ENCODE results near the gene MTM1. TPM values are rescaled to one million over a fixed set of nuclear protein-coding genes. Genes with fewer than 3 reads are reported as not detected.

The MTM1 gene
- total RNA-seq, 2 experiments from 2014 or later, result 36.5 to 50.6 TPM

DNA sequence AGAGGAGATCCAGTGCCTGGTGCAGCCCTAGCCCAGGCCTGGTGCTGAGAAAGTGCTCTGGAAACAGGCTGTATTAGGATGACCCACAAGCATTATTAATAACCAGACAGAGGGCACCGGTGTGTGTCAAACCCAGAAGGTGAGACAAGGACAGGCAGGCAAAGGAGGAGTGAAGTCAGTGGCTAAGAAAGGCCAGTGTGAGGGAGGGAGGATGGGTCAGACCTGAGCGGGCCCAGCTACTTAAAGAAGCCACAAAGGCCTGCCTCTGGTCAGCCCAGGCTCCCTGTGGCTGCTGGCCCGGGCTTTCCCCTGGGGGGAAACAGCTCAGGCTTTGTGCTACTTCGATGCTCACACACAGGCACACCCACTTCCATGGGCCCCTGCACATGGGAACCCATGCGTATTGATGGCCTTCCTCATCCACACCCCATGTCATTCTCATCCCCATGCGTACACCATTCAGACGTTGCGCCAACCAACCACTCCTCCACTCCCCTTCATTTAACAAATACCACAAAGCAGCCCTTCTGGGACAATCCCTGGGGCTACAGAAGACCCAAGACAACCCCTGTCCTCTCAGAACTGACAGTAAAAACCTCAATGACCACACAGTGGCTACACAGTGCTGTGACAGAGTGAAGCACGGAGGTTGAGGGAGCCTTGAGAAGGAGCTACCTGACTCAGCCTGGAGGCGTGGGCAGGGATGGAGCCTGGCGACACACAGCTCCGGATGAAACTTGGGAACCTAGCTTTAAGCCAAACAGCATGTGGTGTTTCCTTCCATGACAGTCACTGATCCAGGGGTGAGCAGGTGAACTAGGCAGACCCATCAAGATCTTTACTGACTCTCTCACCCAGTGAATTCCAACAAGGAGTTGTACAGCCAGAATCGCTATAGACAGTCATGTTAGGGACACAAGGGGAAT is 24.9 kb upstream of the MTM1 start:
- H3K9me3 Mint-ChIP-seq, result peaks cover 2% of the 10 kb centered on the region
- H3K27ac Mint-ChIP-seq, result no peak overlapping the region
- CTCF ChIA-PET, result no interaction called here

DNA sequence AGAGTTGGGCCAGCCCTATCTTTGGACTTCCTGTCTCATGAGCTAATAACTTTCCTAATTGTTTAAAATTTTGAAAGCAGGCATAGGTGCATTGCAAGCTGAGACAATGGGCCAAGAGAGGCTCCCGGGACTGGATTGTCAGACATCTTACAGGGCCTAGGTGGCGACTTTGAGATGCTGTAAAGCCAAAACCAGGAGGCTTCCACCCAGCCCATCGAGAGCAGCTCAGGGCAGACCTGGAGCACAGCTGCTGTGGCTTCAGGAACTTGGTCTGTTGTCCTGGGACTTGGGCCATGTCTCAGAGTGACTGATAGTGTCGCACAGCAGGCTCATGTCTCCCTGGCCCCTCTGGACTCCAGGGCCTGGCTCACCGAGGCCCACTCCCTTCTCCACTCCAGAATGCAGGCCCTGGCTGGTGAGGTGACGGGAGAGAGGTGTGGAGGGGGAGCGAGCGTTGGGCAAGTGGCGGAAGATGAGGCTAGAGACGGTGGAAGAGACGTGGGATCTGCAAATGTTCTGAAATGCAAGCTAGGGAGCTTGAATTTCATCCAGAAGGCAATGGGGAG is 24.1 kb upstream of the MTM1 start:
- POLR2A ChIA-PET, result no interaction called here
- Mint-ChIP-seq H3K4me1 (peaks cover 31% of the 10 kb centered on the region), H3K27ac (no peak overlapping the region), H3K4me3 (no peak overlapping the region), H3K36me3 (ENCODE audit: low read depth) (no peaks in the 10 kb centered on the region), H3K27me3 (no peaks in the 10 kb centered on the region), H3K9me3 (no peaks in the 10 kb centered on the region)
- CTCF ChIA-PET, result interaction anchor here (0.6 kb wide), 1 partner anchor 20 kb away, joined by 3 read pairs; no protein-coding TSS in a partner anchor
- peak; percentile 21 for DNase-seq

More for the DNA sequence above, 24.9 kb upstream of the MTM1 start:
- no peak for DNase-seq
- no peaks in the 10 kb centered on the region for H3K36me3 Mint-ChIP-seq (ENCODE audit: low read depth)
- H3K4me3 Mint-ChIP-seq, result no peak overlapping the region
- H3K4me1 Mint-ChIP-seq, result peaks cover 22% of the 10 kb centered on the region
- POLR2A ChIA-PET, result no interaction called here
- no peaks in the 10 kb centered on the region for H3K27me3 Mint-ChIP-seq

DNA sequence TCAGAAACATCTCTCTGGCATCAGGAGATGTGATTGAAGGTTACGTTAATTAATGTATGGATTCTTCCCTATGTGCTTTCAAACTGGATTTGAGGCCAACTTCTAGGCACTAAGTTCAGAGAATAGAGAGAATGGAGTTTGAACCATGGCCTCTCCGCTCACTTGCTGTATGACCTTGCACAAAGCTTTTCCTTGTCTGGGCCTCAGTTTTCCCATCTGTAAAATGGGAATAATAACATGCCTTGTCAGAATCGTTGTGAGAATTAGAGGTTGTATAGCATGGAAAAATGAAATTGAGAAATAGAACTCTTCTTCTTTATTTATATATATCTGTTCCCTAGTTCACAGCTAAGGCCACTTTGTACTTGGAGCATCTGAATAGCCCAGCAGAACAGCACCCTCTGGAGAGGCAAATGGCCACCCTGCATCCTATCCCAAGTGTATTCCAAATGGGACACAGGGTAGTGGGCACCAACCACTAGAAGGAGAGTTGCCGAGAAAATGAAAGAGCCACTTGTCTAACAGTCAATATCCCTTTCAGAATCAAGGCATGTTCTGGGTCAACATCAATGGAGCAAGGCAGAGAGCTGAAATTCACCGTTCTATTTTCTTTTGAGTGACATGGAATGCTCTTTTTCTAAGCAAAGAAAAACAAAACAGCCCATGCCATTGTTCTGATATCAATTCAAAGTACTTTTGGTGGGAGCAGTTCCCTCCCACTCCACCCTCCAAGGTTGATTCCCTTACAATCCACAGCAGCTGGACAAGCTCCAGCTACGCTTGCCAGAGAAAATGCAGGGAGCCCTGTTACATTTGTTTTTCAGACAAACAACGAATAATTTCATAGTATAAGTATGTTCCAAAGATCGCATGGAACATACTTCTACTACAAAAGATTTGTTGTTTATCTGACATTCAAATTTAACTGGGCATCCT is 23.3 kb upstream of the MTM1 start:
- no peaks in the 10 kb centered on the region for H3K9me3 Mint-ChIP-seq
- peaks cover 32% of the 10 kb centered on the region for H3K4me1 Mint-ChIP-seq
- H3K27me3 Mint-ChIP-seq, result no peaks in the 10 kb centered on the region
- DNase-seq, result no peak
- no peak overlapping the region for H3K4me3 Mint-ChIP-seq
- POLR2A ChIA-PET, result no interaction called here
- H3K27ac Mint-ChIP-seq, result no peak overlapping the region
- CTCF ChIA-PET, result interaction anchor here (0.6 to 1.6 kb wide), 2 partner anchors 10 to 19 kb away, joined by 3 to 5 read pairs; no protein-coding TSS in a partner anchor
- H3K36me3 Mint-ChIP-seq (ENCODE audit: low read depth), result no peaks in the 10 kb centered on the region

DNA sequence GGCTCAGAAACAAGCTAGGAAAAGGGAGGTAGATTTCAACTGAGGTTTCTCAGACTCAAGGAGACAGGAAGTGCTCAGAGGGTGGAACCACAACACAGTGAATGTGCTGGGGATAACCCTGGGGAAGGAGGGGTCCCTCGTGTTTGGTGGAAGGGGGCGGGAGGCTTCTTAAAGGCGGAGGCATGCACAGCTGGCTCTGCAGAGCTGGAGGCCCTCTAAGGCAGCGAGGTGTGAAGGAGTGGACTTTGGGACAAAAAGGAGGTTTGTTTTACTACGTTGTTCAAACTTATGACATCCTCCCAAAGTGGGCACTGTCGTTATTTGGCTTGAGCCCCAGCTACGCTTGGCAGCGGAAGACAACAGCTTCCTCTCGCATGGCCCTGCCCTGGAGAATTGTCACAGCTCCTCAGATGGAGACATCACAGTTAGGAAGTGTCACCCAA is 21.7 kb upstream of the MTM1 start:
- H3K27ac Mint-ChIP-seq, result peak overlapping the region; percentile 93
- H3K9me3 Mint-ChIP-seq, result no peaks in the 10 kb centered on the region
- peaks cover 32% of the 10 kb centered on the region for H3K4me1 Mint-ChIP-seq
- ChIA-PET POLR2A (no interaction called here), CTCF (interaction anchor here (1.6 kb wide), 1 partner anchor 8 kb away, joined by 5 read pairs; no protein-coding TSS in a partner anchor)
- no peaks in the 10 kb centered on the region for H3K36me3 Mint-ChIP-seq (ENCODE audit: low read depth)
- H3K4me3 Mint-ChIP-seq, result peak overlapping the region; percentile 23
- no peaks in the 10 kb centered on the region for H3K27me3 Mint-ChIP-seq
- peak; percentile 63 for DNase-seq

DNA sequence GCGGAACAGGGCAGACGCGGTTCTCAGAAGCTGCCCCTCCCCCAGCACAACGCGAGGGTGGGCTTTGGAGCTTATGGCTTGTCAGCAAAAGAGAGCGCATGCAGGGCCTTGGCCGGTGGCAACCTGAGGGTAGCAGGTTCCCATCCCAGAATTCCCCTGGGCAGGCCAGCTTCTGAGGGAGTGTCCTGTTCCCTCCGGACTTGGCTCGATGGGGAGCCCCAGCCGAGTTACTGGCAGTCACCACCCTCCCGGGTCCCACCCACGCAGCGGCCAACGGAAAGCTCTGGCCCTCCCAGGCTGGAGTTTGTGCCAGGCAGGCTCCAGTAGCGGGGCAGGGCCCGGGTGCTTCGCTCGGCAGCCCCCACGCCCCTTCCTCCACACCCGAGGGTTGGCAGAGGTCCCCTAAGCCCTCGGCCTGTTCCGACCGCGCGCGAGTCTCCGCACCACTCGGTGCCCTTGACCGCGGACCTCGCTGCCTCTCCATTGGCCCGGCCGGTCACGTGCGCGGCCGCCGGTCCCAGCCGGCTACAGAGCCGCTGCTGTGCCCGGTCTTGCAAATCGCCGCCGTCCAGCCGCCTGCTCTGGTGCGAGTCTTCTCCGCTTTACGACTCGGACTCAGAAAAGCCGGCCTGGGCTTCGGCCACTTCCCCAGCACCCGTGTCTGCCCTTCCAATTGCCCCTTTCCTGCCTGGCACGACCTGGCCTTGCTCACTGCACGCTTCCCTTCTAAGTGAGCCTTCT is 20.9 kb upstream of the MTM1 start:
- POLR2A ChIA-PET, result no interaction called here

DNA sequence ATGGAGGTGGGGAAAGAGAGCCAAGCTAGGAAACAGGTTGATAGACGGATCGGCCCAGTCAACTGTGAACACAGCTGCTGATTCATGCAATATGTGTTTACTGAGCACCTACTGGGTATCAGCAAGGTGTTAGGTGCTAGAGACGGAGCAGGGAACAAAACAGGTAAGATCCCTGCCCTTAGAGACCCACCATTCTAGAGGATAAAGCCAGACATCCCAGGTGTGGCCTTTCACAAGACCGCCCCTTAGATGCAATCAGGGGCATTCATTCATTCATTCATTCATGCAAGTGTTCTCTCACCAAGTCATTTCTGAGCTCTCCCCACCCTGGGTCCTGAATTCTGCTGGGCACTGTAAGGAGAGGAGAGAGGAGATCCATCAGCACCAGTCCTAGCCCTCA is 20.2 kb upstream of the MTM1 start:
- H3K9me3 Mint-ChIP-seq, result no peaks in the 10 kb centered on the region
- H3K4me1 Mint-ChIP-seq, result peaks cover 32% of the 10 kb centered on the region
- no peak for DNase-seq
- H3K27ac Mint-ChIP-seq, result peak overlapping the region; percentile 41
- H3K36me3 Mint-ChIP-seq (ENCODE audit: low read depth), result no peaks in the 10 kb centered on the region
- ChIA-PET CTCF (no interaction called here), POLR2A (no interaction called here)
- H3K4me3 Mint-ChIP-seq, result no peak overlapping the region
- no peaks in the 10 kb centered on the region for H3K27me3 Mint-ChIP-seq

More for the DNA sequence above, 20.9 kb upstream of the MTM1 start:
- no peak for DNase-seq
- CTCF ChIA-PET, result interaction anchor here (0.9 kb wide), 1 partner anchor 13 kb away, joined by 3 read pairs; no protein-coding TSS in a partner anchor
- peak overlapping the region; percentile 7 for H3K4me3 Mint-ChIP-seq
- no peaks in the 10 kb centered on the region for H3K27me3 Mint-ChIP-seq
- no peaks in the 10 kb centered on the region for H3K9me3 Mint-ChIP-seq
- H3K36me3 Mint-ChIP-seq (ENCODE audit: low read depth), result no peaks in the 10 kb centered on the region
- H3K27ac Mint-ChIP-seq, result peak overlapping the region; percentile 93
- peaks cover 32% of the 10 kb centered on the region for H3K4me1 Mint-ChIP-seq

DNA sequence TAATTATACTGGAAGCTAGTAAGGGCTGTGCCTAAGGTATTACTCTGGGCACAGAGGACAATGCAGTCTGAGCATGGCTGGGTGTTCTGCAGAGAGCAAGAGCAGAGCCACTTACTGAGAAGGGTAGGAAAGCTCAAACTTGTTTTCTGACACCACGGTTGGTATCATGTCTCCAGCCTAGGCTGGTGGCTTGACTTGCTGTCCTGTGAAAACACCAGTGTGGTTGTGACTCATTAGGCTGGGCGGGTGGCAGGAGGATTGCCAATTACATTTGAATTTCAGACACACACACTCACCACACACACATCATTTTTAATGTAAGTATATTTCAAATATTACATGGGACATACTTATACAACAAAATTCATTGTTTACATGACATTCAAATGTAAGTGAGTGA is 19.7 kb upstream of the MTM1 start:
- no peak for DNase-seq
- H3K4me3 Mint-ChIP-seq, result no peak overlapping the region
- CTCF ChIA-PET, result no interaction called here
- H3K27me3 Mint-ChIP-seq, result peaks cover 4% of the 10 kb centered on the region
- no peaks in the 10 kb centered on the region for H3K36me3 Mint-ChIP-seq (ENCODE audit: low read depth)
- no peaks in the 10 kb centered on the region for H3K9me3 Mint-ChIP-seq
- POLR2A ChIA-PET, result no interaction called here
- H3K27ac Mint-ChIP-seq, result no peak overlapping the region
- H3K4me1 Mint-ChIP-seq, result peaks cover 32% of the 10 kb centered on the region

DNA sequence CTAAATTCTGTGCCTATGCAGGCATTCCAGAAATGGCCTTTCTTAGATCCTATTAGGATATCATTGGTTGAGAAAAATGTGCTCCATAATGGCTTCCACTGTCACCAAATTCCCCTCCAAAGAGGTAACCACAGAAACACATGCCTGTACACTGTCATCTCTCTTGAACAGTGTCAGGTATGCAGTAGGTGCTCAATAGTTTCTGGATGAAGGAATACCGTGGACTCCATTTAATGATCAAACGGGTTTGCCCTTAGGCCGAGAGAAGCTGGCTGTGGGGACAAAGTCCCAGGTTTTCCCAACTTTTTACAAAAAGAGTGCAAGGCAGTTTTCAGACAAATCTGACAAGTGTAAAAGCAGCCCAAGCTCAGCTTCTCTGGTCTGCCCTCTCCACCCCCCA is 16.5 kb upstream of the MTM1 start:
- no peaks in the 10 kb centered on the region for H3K36me3 Mint-ChIP-seq (ENCODE audit: low read depth)
- ChIA-PET CTCF (no interaction called here), POLR2A (no interaction called here)
- H3K27ac Mint-ChIP-seq, result no peak overlapping the region
- no peaks in the 10 kb centered on the region for H3K9me3 Mint-ChIP-seq
- no peak for DNase-seq
- peaks cover 4% of the 10 kb centered on the region for H3K27me3 Mint-ChIP-seq
- H3K4me3 Mint-ChIP-seq, result no peak overlapping the region
- H3K4me1 Mint-ChIP-seq, result peaks cover 19% of the 10 kb centered on the region

DNA sequence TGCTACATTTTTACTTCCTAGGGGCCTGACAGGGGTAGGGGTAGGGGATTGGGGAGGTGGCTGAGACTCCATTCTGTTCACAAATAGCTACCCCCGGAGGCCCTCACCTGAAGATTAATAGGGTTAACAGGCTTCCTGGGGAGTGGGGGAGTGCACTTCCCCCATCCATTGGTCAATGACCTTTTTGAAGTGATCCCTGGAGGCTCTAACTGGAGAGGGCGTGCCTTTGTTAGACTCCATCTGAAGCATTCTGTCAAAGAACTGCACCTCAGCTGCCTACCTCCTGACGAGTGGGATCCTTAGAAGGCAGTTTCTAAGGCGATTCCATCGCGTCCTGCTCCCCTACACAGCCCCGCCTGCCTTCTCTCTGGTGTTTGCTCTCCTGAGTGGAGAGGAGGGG is 10.0 kb upstream of the MTM1 start:
- POLR2A ChIA-PET, result no interaction called here

DNA sequence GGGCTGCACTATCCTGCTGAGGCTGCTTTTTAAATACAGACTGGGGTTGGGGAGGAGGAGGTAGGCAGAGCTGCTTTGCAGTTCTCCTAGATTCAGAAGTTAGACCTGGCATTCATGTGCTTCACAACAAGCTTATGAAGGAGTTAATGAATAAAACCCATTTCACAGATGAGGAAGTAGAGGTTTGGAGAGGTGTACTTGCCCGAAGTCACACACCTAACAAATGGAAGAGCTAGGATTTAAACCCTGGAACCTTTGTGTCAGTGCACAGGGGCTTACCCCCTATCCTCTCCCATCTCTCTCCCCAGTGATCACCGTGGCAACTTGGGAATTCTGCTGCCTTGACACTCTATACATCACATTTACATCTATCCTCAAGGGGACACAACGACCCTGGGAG is 3.6 kb upstream of the MTM1 start:
- H3K27me3 Mint-ChIP-seq, result no peaks in the 10 kb centered on the region
- POLR2A ChIA-PET, result no interaction called here
- no peaks in the 10 kb centered on the region for H3K9me3 Mint-ChIP-seq
- H3K36me3 Mint-ChIP-seq (ENCODE audit: low read depth), result no peaks in the 10 kb centered on the region
- H3K4me1 Mint-ChIP-seq, result peaks cover 6% of the 10 kb centered on the region
- no peak overlapping the region for H3K27ac Mint-ChIP-seq
- H3K4me3 Mint-ChIP-seq, result no peak overlapping the region
- CTCF ChIA-PET, result interaction anchor here (1.1 to 1.4 kb wide), 2 partner anchors 9 to 10 kb away, joined by 3 read pairs; no protein-coding TSS in a partner anchor
- no peak for DNase-seq

More for the DNA sequence above, 10.0 kb upstream of the MTM1 start:
- Mint-ChIP-seq H3K4me1 (no peaks in the 10 kb centered on the region), H3K27ac (no peak overlapping the region), H3K9me3 (no peaks in the 10 kb centered on the region), H3K4me3 (no peak overlapping the region), H3K27me3 (peaks cover 3% of the 10 kb centered on the region), H3K36me3 (ENCODE audit: low read depth) (no peaks in the 10 kb centered on the region)
- CTCF ChIA-PET, result no interaction called here
- no peak for DNase-seq

DNA sequence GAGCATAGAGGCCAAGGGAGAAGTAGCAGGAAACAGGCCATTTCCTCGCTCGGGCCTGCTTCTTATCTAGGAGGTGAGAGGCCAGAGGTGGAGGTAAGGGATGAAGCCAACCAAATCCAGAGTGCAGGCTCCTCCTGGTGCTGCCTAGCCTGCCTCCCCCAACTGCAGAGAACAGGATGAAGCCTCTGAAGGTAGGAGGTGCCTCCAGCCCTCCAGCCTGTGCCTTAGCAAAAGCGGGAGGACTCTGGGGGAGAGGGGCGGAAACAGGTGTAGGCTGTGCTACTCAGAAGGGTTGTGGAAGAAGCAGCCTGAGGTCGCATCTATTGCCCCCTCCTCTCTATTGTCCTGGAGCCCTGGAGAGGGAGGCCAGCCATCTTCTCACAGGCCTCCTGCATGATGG is 2.9 kb upstream of the MTM1 start:
- POLR2A ChIA-PET, result no interaction called here
- CTCF ChIA-PET, result interaction anchor here (1.1 to 1.4 kb wide), 2 partner anchors 8 to 11 kb away, joined by 3 read pairs; no protein-coding TSS in a partner anchor
- H3K9me3 Mint-ChIP-seq, result no peaks in the 10 kb centered on the region
- no peak overlapping the region for H3K27ac Mint-ChIP-seq
- no peaks in the 10 kb centered on the region for H3K36me3 Mint-ChIP-seq (ENCODE audit: low read depth)
- peaks cover 9% of the 10 kb centered on the region for H3K4me1 Mint-ChIP-seq
- no peak for DNase-seq
- H3K4me3 Mint-ChIP-seq, result no peak overlapping the region
- H3K27me3 Mint-ChIP-seq, result no peaks in the 10 kb centered on the region

DNA sequence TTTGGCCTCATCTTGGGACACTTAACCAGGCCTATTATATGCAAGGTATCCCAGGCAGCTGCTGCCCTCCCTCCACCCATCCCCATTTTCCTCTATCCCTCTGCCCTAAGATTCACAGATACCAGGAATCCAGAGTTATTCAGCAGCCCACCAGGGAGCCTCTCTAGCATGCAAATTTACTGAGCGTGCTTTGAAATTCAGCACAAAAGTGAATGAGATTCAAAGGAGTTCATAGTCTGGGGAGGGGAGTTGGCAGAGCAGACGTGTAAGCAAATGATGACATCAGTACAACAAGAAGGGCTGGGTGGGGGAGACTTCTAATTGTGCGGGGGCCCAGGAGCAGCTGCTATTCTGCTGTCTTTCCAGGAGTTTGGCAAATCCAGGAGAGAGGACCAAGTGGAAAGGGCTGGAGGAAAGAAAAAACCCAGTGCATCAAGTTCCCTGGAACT is 1.7 kb upstream of the MTM1 start:
- Mint-ChIP-seq H3K4me1 (peaks cover 17% of the 10 kb centered on the region), H3K27ac (no peak overlapping the region), H3K9me3 (no peaks in the 10 kb centered on the region), H3K4me3 (no peak overlapping the region), H3K36me3 (ENCODE audit: low read depth) (peaks cover 2% of the 10 kb centered on the region), H3K27me3 (no peaks in the 10 kb centered on the region)
- no peak for DNase-seq
- CTCF ChIA-PET, result no interaction called here
- POLR2A ChIA-PET, result no interaction called here
